ENCODE measurements around the gene PSAP. TPM values are rescaled to one million over a fixed set of nuclear protein-coding genes. Genes with fewer than 3 reads are reported as not detected.

Gene PSAP
- total RNA-seq, 2 experiments from 2014 or later: 191 to 206 TPM

GRCh38 chr10:71864911-71865361 is 13.9 kb upstream of the PSAP start:
- no peak overlapping the region for H3K27ac ChIP-seq (ENCODE audit: low read depth in 1 of 2, low read length in 2 of 2)
- H3K27ac Mint-ChIP-seq: no peak overlapping the region
- H3K9me3 ChIP-seq (ENCODE audit: control insufficient read depth in 1 of 2, insufficient read depth in 1 of 2, low read length in 2 of 2): no peaks in the 10 kb centered on the region
- no peaks in the 10 kb centered on the region for H3K4me1 ChIP-seq (ENCODE audit: insufficient read depth, low read length)
- ChIA-PET CTCF (no interaction called here), POLR2A (no interaction called here)
- no peaks in the 10 kb centered on the region for H3K9me3 Mint-ChIP-seq
- no peak overlapping the region for H3K4me3 ChIP-seq (ENCODE audit: low read length)
- no peak for DNase-seq
- no peaks in the 10 kb centered on the region for H3K27me3 Mint-ChIP-seq
- no peak overlapping the region for H3K4me3 Mint-ChIP-seq
- no peaks in the 10 kb centered on the region for H3K4me1 Mint-ChIP-seq (ENCODE audit: low read depth)
- no peak for TF ChIP-seq CTCF (IDR thresholded peaks at IDR 0.05)
- ATAC-seq (ENCODE audit: poor library complexity): no peak
- no peaks in the 10 kb centered on the region for H3K27me3 ChIP-seq (ENCODE audit: control insufficient read depth in 1 of 2, insufficient read depth in 2 of 2, low read length in 2 of 2)
- H3K36me3 ChIP-seq (ENCODE audit: insufficient read depth, low read length): no peaks in the 10 kb centered on the region
- intact Hi-C loops (cut with DNase I, micrococcal nuclease): no loop called here
- H3K36me3 Mint-ChIP-seq (ENCODE audit: low read depth): no peaks in the 10 kb centered on the region

GRCh38 chr10:71863203-71863602 is 12.2 kb upstream of the PSAP start:
- Histone ChIP-seq H3K27ac (ENCODE audit: low read depth in 1 of 2, low read length in 2 of 2) (no peak overlapping the region), H3K27me3 (ENCODE audit: control insufficient read depth in 1 of 2, insufficient read depth in 2 of 2, low read length in 2 of 2) (no peaks in the 10 kb centered on the region), H3K4me3 (ENCODE audit: low read length) (no peak overlapping the region), H3K36me3 (ENCODE audit: insufficient read depth, low read length) (no peaks in the 10 kb centered on the region), H3K4me1 (ENCODE audit: insufficient read depth, low read length) (no peaks in the 10 kb centered on the region), H3K9me3 (ENCODE audit: control insufficient read depth in 1 of 2, insufficient read depth in 1 of 2, low read length in 2 of 2) (no peaks in the 10 kb centered on the region)
- no peak overlapping the region for H3K27ac Mint-ChIP-seq
- no peak for TF ChIP-seq CTCF (IDR thresholded peaks at IDR 0.05)
- H3K9me3 Mint-ChIP-seq: no peaks in the 10 kb centered on the region
- H3K36me3 Mint-ChIP-seq (ENCODE audit: low read depth): no peaks in the 10 kb centered on the region
- ChIA-PET POLR2A (no interaction called here), CTCF (no interaction called here)
- no peaks in the 10 kb centered on the region for H3K27me3 Mint-ChIP-seq
- no peak overlapping the region for H3K4me3 Mint-ChIP-seq
- DNase-seq (no peak), ATAC-seq (ENCODE audit: poor library complexity) (no peak)
- intact Hi-C loops (cut with DNase I, micrococcal nuclease): no loop called here
- no peaks in the 10 kb centered on the region for H3K4me1 Mint-ChIP-seq (ENCODE audit: low read depth)

GRCh38 chr10:71860243-71861029 is 9.4 kb upstream of the PSAP start:
- no peaks in the 10 kb centered on the region for H3K36me3 Mint-ChIP-seq (ENCODE audit: low read depth)
- Histone ChIP-seq H3K9me3 (ENCODE audit: control insufficient read depth in 1 of 2, insufficient read depth in 1 of 2, low read length in 2 of 2) (no peaks in the 10 kb centered on the region), H3K27ac (ENCODE audit: low read depth in 1 of 2, low read length in 2 of 2) (no peak overlapping the region), H3K27me3 (ENCODE audit: control insufficient read depth in 1 of 2, insufficient read depth in 2 of 2, low read length in 2 of 2) (no peaks in the 10 kb centered on the region), H3K4me3 (ENCODE audit: low read length) (no peak overlapping the region), H3K4me1 (ENCODE audit: insufficient read depth, low read length) (no peaks in the 10 kb centered on the region), H3K36me3 (ENCODE audit: insufficient read depth, low read length) (no peaks in the 10 kb centered on the region)
- H3K27ac Mint-ChIP-seq: no peak overlapping the region
- H3K4me3 Mint-ChIP-seq: no peak overlapping the region
- POLR2A ChIA-PET: no interaction called here
- H3K27me3 Mint-ChIP-seq: no peaks in the 10 kb centered on the region
- CTCF ChIA-PET: interaction anchor here (1.0 kb wide), 1 partner anchor 163 kb away, joined by 3 read pairs; no protein-coding TSS in a partner anchor
- TF ChIP-seq CTCF (IDR thresholded peaks at IDR 0.05): no peak
- DNase-seq: peak in 3 of 14 experiments; percentile 20 to 77 (median 66)
- H3K9me3 Mint-ChIP-seq: no peaks in the 10 kb centered on the region
- H3K4me1 Mint-ChIP-seq (ENCODE audit: low read depth): no peaks in the 10 kb centered on the region
- ATAC-seq (ENCODE audit: poor library complexity): no peak
- intact Hi-C loops (cut with DNase I, micrococcal nuclease): no loop called here

Measured in CD4-positive, alpha-beta T cell (primary cell).